Neural progenitor cell (in vitro differentiated cells): Measurements from ENCODE around the gene PPM1F.

Experiments used
- EZH2 ChIP-seq: fragments of 200-600 bp; sonication (generic); IDR thresholded peaks from 2 replicates; pipeline ENCODE4 v1.6.1; 2017; ENCODE audit warnings: antibody characterized with exemption, mild to moderate bottlenecking, moderate library complexity
- EZH2phosphoT487 ChIP-seq: fragments of 200-600 bp; sonication (generic); IDR thresholded peaks from 2 replicates; pipeline ENCODE4 v1.6.1; 2017; ENCODE audit warnings: antibody characterized with exemption
- TF ChIP-seq, protein P1 (sequence below): fragments of 200-600 bp; sonication (generic); IDR thresholded peaks from 2 replicates; pipeline ENCODE4 v1.5.1; 2017; ENCODE audit warnings: antibody characterized with exemption, mild to moderate bottlenecking

GRCh38 chr22:21994881-21995444 is 42.3 kb upstream of the PPM1F start:
- TF ChIP-seq, protein P1, sequence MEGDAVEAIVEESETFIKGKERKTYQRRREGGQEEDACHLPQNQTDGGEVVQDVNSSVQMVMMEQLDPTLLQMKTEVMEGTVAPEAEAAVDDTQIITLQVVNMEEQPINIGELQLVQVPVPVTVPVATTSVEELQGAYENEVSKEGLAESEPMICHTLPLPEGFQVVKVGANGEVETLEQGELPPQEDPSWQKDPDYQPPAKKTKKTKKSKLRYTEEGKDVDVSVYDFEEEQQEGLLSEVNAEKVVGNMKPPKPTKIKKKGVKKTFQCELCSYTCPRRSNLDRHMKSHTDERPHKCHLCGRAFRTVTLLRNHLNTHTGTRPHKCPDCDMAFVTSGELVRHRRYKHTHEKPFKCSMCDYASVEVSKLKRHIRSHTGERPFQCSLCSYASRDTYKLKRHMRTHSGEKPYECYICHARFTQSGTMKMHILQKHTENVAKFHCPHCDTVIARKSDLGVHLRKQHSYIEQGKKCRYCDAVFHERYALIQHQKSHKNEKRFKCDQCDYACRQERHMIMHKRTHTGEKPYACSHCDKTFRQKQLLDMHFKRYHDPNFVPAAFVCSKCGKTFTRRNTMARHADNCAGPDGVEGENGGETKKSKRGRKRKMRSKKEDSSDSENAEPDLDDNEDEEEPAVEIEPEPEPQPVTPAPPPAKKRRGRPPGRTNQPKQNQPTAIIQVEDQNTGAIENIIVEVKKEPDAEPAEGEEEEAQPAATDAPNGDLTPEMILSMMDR, result no peak
- TF ChIP-seq EZH2, result no peak
- no peak for TF ChIP-seq EZH2phosphoT487
